HG03439 (cell line): Measurements from ENCODE around the gene TSPAN11.

Source experiments
- ATAC-seq: cut with Tn5 transposase; IDR thresholded peaks from one replicate; pipeline ENCODE4 v1.9.1; 2021; ENCODE audit warnings: mild to moderate bottlenecking, moderate library complexity; ENCODE audit not compliant: unreplicated experiment

TSPAN11 gene

GRCh38 chr12:30910038-30910350 is 16.6 kb upstream of the TSPAN11 start:
- ATAC-seq: no peak

- ATAC-seq: no peak
Observed at GRCh38 chr12:30911207-30911606, 15.3 kb upstream of the TSPAN11 start.

GRCh38 chr12:30913323-30913722 is 13.2 kb upstream of the TSPAN11 start:
- ATAC-seq: no peak

GRCh38 chr12:30914986-30915591 is 11.5 kb upstream of the TSPAN11 start:
- ATAC-seq: no peak

GRCh38 chr12:30923057-30923456 is 3.5 kb upstream of the TSPAN11 start:
- ATAC-seq: no peak

GRCh38 chr12:30925607-30926242 is 823 bp upstream of the TSPAN11 start:
- no peak for ATAC-seq

GRCh38 chr12:30927222-30927611 is 669 bp downstream of the TSPAN11 start:
- no peak for ATAC-seq

GRCh38 chr12:30928356-30929244 is 2.1 kb downstream of the TSPAN11 start:
- no peak for ATAC-seq

GRCh38 chr12:30930238-30930637 is 3.7 kb downstream of the TSPAN11 start:
- no peak for ATAC-seq

- no peak for ATAC-seq
Observed at GRCh38 chr12:30930641-30931040, 4.1 kb downstream of the TSPAN11 start.

- ATAC-seq: no peak
Observed at GRCh38 chr12:30932881-30933280, 6.3 kb downstream of the TSPAN11 start.

- no peak for ATAC-seq
Observed at GRCh38 chr12:30934811-30935210, 8.3 kb downstream of the TSPAN11 start.

GRCh38 chr12:30936036-30936435 is 9.5 kb downstream of the TSPAN11 start:
- no peak for ATAC-seq

GRCh38 chr12:30939234-30939633 is 12.7 kb downstream of the TSPAN11 start:
- ATAC-seq: no peak

- no peak for ATAC-seq
Observed at GRCh38 chr12:30942486-30942885, 15.9 kb downstream of the TSPAN11 start.

GRCh38 chr12:30942936-30943335 is 16.4 kb downstream of the TSPAN11 start:
- ATAC-seq: no peak

- no peak for ATAC-seq
Observed at GRCh38 chr12:30945443-30946164, 19.1 kb downstream of the TSPAN11 start.

GRCh38 chr12:30952015-30952414 is 25.5 kb downstream of the TSPAN11 start:
- no peak for ATAC-seq

- no peak for ATAC-seq
Observed at GRCh38 chr12:30953257-30953656, 26.7 kb downstream of the TSPAN11 start.

GRCh38 chr12:30953951-30954751 is 27.6 kb downstream of the TSPAN11 start:
- no peak for ATAC-seq

GRCh38 chr12:30955214-30955613 is 28.7 kb downstream of the TSPAN11 start:
- no peak for ATAC-seq
